Hippocampal formation (tissue), 2 donors: ENCODE results near the gene UGP2.
"Not testable (repeated sequence)": the region's sequence is repeated elsewhere in the genome, so short reads cannot be mapped to it uniquely, and the experiment has no call there.

Experiments used
- DNase-seq, 2 donors: peaks; one replicate each; lab custom pipeline; 2025; lab: John Stamatoyannopoulos, UW

UGP2 gene

DNA sequence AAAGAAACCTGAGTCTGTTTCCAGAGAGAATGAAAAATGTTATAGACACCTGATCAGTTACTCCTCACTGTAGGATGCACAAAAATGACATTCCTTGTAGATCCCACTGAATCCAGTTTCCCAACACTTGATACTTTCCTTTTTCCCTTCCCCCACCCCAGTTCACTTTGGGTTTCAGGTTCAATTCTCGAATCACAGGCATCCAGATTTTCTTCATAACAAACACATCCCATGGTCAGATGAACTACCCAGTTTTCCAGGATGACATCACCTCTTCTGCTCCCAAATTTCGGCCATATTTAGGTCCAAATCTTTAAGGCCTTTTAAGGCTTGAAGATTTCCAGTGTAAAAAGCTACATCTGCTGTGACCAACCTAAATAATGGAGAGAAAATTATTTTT lies 51.5 kb downstream of the UGP2 start:
- no peak for DNase-seq

- DNase-seq: no peak
Measured at GRCh38 chr2:63894167-63894566, 52.5 kb downstream of the UGP2 start.

GRCh38 chr2:63898839-63899238 lies 57.1 kb downstream of the UGP2 start:
- no peak for DNase-seq

GRCh38 chr2:63899639-63900038 lies 57.9 kb downstream of the UGP2 start:
- DNase-seq: no peak

DNA sequence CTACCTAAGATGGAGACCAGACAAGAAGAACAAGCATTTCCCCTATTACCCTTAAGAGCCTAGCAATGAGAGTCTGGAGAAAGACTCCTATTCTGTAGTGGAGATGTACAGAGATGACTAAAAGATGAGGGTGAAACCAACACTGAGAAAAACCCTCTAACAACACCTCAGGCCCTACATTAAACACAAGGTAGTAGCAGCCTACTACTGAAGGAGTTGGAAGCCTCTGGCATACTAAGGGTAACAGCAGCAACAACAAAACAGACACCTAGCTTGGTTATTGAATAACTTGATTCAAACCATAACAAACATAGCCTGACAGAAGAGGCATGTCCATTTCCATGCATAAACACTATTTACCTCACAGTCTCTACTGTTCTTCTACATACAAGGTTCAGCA lies 60.5 kb downstream of the UGP2 start:
- DNase-seq: no peak

DNA sequence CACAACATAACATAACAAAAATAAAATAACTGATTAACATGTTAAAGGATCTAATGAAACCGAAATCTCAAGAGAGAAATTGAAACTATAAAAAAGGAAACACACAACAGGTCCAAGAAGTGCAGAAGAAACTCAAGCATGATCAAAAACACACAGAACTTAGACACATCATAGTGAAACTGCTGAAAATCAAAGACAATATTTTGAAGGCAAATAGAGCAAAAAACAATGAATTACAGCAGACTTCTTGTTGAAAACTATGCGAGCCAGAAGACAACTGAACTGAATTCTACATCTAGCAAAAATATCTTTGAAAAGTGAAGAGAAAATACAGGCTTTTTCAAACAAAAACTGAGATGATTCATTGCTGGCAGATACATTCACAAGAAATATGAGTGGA lies 61.3 kb downstream of the UGP2 start:
- DNase-seq: no peak

DNA sequence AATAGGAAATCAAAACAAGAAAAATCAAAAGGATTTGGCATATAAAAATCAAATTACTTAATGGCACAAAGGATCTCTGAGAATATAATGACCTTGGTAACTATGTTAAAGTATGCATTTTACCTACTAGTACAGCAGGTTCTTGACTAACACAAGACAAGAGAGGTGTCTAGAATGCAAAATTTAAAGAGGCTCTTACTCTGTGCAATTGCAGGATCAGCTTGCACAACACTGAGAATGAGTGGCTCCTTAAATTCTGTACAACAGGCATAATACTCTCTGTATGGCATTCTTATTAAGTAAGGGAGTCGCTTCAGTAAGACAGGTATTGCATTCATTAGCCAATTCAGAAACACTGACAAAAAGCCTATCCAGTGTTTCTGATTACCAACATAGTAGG lies 72.6 kb downstream of the UGP2 start:
- DNase-seq: no peak

- no peak for DNase-seq
Measured at GRCh38 chr2:63926815-63927214, 85.1 kb downstream of the UGP2 start.

DNA sequence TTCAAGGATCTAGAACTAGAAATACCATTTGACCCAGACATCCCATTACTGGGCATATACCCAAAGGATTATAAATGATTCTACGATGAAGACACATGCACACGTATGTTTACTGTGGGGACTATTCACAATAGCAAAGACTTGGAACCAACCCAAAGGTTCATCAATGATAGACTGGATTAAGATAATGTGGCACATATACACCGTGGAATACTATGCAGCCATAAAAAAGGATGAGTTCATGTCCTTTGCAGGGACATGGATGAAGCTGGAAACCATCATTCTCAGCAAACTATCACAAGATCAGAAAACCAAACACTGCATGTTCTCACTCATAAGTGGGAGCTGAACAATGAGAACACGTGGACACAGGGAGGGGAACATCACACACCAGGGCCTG lies 90.4 kb downstream of the UGP2 start:
- DNase-seq: not testable (repeated sequence)
